ENCODE measurements around the gene SIN3A.
"Not testable (repeated sequence)": the region's sequence is repeated elsewhere in the genome, so short reads cannot be mapped to it uniquely, and the experiment has no call there.

Gene SIN3A

DNA sequence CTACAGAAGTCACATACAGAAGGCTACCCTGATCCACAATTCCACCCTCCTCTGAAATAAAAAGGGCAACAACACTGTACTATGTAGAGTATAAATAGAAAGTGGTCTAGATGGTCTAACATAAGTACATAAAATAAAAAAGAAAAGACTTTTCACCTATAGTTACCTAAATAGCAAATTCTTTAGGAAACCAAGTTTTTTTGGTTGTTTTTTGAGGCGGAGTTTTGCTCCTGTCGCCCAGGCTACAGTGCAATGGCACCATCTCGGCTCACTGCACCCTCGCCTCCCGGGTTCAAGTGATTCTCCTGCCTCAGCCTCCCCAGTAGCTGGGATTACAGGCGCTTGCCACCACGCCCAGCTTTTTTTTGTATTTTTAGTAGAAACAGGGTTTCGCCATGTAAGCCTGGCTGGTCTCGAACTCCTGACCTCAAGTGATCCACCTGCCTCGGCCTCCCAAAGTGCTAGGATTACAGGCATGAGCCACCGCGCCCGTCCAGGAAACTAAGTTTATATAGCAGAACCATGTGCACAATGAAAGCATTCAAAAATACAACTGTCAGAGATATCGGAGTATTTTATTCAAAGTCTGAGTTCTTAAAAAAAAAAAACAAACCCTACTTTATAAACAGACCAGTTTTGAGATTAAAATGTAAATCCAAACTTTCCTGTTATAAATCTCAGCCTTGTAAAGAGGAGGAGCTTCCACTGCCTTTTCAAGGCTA is 1.7 kb downstream of the SIN3A start:
- no peak for DNase-seq

DNA sequence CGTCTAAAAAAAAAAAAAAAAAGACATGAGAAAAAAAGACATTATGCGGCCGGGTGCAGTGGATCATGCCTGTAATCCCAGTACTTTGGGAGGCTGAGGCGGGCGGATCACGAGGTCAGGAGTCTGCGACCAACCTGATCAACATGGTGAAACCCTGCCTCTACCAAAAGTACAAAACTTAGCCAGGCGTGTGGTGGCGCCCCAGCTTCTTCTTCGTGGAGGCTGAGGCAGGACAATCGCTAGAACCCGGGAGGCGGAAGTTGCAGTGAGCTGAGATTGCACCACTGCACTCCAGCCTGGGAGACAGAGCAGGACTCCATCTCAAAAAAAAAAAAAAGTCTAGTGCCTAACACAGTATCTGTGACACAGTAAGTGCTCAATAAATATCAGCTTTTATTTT is 3.3 kb downstream of the SIN3A start:
- not testable (repeated sequence) for DNase-seq

DNA sequence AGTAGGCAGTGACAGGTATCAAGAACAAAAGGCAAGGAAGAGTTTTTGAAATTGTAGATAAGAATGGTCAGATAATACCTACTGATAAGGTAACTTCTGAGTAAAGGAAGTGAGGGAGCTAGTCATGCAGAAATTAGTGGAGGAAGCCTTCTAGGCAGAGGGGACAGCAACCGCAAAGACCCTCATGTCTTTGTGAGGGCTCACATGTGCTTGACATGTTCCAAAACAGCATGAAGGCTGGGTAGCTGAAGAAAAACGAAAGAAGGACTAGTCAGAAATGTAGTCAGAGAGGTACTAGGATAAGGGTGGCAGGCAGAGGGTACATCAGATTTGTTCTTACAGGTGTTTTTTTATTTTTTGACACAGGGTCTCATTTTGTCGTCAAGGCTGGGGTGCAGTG is 5.3 kb downstream of the SIN3A start:
- DNase-seq: no peak

DNA sequence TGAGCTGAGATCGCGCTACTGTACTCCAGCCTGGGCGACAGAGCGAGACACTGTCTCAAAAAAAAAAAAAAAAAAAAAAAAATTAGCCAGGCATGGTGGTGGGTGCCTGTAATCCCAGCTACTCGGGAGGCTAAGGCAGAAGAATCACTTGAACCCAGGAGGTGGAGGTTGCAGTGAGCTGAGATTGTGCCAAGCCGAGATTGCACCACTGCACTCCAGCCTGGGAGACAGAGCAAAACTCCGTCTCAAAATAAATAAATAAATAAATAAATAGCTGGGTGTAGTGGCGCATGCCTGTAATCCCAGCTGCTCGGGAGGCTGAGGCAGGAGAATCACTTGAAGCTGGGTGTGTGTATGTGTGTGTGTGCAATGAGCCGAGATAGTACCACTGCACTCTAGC is 6.2 kb downstream of the SIN3A start:
- not testable (repeated sequence) for DNase-seq

DNA sequence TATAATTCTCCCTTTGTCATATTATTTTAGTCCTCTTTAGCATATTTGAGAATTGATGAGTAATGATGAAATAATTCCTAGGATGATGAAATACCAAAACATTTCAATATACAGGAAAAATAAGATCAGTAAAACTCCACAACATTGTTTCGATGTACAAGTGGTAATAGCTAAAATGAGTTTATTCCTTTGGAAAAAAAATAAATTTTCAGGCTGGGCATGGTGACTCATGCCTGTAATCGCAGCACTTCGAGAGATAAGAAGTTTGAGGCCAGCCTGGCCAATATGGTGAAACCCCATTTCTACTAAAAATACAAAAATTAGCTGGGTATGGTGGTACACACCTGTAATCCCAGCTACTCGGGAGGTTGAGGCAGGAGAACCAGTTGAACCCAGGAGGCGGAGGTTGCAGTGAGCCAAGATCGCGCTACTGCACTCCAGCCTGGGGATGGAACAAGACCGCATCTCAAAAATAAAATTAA is 7.5 kb downstream of the SIN3A start:
- not testable (repeated sequence) for DNase-seq

DNA sequence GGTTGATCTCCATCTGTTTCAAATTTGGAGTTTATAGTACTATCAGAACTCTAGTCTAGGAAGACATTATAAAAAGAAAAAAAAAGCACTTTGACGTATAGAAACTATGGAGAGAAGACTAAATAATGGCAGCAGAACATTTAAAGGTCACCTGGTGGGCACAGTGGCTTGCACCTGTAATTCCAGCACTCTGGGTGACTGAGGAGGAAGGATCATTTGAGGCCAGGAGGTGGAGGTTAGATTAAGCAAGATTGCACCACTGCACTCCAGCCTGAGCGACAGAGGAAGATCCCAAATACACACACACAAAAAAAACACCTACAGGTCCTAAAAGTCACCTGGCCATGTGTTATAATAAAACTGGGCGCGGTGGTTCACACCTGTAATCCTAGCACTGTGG is 13.8 kb downstream of the SIN3A start:
- no peak for DNase-seq

DNA sequence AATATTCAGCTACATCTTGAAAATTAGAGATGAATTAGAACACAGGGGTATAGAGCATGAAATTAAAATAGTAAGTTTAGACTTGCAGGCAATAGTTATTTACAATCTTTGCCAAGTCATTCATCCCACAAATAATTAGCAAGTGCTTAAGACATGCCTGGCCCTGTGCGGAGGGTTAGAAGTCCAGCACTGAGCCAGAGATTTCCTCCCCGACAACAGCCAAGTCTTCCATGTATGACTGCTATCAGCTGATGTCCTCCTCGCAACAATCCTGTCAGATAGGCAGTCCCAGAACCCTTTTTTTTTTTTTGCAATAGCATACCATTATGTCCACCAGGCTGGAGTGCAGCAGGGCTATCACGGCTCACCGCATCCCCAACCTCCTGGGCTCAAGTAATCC is 14.6 kb downstream of the SIN3A start:
- no peak for DNase-seq

DNA sequence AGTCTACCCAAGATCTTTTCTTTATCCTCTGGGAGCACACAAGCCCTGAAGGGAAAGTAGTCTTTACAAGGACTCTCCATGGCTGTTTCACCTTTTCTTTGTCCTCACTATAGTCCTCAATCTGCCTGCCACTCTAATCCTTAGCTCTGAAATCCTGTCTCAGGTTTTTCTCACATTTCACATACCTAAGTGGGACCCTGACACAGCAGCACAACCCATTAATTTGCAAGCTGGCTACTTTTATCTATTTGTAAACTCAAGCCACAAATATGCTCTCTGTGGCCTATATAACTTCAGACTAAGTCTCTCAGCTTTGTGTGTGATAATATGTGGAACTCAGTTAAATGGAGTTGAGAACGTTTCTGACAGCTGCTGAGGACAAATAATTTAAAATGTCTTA is 19.8 kb downstream of the SIN3A start:
- no peak for DNase-seq

DNA sequence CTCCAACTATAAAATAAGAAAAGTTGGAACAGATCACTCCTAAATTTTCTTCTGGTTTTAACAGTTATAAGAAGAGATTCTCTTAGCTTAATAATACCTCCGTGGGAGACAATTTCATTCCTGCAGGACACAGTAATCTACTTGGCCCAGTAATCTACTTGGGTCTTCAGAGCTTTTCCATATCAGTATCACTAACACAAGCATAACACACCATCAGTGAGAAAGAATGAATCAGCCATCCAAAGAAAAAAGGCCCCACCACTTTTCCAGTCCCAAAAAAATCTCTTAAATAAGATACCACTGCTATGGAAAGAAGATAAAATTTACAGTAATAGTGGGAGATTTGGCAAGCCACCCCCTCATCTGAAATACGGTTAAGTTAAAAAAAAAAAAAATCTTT is 20.2 kb downstream of the SIN3A start:
- DNase-seq: no peak

DNA sequence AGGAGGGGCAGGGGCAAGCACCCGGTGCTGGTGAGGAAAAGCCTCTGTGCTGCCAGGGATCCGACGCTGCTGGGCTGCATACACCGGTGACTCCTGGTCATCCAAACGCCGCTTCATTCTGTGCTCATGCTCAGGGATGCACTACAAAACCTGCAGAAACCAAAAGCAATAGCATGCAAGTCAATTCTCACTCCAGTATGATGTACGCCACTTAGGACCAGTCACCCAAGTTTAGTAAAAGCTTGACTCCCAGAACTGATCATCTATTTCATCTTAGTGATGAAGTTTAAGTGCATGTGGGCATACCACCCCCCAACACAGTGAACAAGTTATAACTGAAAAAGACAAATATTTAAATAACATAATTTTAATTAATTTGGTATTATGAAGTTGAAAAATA is 21.2 kb downstream of the SIN3A start:
- no peak for DNase-seq

DNA sequence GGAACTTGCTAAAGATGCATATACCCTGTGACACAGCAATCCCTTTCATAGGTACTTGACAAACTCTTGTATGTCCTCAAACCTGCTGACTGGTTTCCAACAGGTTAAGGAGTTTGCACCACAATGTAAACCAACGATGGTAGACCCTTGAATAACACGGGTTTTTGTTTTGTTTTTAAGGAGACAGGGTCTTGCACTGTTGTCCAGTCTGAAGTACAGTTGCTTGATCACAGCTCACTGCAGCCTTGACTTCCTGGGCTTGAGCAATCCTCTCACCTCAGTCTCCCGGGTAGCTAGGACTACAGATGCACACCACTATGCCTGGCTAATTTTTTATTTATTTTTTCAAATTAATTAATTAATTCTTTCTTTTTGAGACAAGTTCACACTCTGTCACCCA is 23.3 kb downstream of the SIN3A start:
- no peak for DNase-seq

DNA sequence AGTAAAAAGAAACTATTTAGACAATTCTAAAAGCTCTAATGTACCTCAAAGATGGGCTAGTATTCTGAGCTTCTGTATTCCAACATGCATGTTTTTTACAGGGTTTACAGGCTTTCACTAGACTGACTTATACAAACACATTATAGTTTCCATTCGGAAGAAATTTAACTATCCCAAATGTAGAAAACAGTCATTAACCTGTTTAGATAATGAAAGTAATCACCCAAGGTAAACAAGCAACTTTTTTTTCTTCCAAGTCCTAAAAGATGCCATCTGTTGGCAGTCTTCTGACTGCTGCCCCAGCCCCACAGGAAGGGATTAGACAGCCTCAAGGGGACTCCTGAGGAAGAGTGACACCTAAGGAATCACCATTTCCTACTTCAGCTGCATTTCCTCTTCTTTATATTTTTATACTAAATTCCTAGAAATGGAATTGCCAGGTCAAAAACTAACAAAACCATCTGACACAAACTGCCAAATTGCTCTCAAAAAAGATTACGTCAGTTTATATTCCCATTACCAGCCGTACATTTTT is 25.5 kb downstream of the SIN3A start:
- DNase-seq: no peak

DNA sequence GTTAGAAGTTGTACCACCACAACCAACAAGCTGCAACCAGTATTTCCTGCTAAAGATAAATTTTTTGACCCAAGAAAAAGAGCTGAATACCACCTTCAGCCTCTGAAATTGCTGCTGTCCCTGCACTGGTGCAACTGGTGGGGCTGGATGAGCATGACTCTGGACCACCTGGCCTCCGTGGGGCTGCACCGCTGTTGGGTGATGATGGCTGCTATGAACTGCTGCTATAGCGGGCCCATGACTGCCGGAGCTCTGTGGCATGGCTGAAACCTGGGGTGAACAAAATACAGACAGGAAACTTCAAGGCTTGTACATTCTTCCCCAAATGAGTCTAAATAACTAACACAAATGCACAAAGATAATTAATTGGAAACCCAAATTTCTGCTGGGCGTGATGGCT is 28.9 kb downstream of the SIN3A start:
- no peak for DNase-seq

DNA sequence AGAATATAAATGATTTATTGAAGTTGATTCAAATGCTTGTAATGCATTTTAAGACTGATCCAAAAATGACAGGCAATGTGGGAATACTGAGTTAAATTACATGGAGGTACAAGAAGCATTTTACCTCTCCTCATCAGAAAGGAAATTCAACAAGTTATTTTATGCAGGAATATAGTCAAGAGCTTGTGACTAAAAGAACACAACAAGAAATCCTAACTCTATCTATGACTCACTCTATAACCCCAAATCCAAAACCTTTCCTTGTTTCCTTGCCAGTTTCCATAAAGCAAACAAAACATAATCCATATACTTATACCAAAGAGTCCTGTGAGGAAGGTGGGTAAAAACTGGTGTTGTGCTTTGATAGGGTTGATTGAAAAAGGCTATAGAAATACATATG is 30.8 kb downstream of the SIN3A start:
- no peak for DNase-seq

DNA sequence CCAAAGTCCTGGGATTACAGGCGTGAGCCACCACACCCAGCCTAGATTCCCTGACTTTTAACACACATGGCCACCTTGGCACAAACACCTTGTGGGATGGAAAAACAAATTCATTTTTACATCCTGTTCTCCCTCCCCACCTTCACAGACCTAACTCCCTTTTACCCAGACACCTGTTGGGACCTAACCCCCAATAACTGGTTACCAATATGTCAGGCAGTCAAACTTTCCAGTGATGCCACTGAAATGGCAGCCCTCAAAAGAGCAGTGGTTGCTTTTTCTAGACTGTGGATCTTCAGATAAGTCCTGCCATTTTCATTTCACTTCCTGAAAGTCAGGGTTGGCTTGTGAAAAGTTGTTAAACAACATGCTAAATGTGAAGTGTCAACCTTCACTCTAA is 34.9 kb downstream of the SIN3A start:
- DNase-seq: no peak

DNA sequence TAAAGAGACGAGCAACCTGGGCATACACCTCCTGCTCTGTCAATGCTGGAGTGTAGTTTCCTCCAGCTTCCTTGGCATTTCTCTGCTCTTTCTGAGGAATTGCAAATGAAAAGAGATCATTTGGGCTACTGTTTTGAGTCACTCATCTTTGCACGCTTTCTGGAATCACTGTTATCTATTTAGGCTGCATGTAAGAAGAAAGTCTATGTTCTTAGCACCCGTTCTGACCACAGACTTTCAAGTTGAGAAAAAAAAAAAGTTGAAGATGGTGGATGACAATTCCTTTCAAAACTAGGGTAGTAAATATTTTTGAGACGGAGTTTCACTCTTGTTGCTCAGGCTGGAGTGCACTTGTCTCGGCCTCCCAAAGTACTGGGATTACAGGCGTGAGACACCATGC is 41.3 kb downstream of the SIN3A start:
- no peak for DNase-seq

DNA sequence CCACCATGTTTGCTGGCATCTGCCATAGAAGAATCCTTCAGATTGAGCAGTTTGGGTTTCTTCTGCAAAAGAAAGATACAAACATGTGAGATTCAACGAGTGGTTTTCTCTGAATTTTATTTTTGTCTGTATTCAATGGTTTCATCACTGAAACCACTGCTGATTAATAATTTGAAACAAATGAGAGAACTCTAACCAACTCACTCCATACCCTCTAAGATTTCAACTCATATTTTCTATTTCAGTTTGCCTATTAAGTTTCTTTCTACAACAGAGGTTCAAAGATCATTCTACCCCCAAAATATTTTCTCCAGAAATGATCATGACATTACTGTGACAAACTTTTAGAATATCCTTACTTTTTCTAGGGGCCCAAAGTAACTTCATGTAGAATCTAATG is 44.4 kb downstream of the SIN3A start:
- no peak for DNase-seq

DNA sequence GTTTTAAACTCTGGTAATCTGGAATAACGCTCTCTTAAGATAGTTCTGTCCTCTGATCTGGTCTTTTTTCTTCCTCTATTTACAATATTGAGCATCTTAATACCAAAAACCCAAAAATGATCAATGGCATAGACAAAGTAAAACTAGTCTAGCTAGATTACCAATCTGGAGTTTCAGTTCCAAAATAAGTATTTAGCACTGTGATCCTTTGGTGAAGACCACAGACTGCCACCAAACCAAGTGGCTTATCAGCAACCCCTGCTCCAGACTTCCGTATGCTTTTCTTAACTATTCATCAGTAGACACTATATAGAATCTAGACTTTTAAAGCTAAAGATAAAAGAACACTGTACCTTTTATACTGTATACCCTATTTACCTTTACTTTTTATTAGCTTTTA is 47.6 kb downstream of the SIN3A start:
- DNase-seq: no peak

DNA sequence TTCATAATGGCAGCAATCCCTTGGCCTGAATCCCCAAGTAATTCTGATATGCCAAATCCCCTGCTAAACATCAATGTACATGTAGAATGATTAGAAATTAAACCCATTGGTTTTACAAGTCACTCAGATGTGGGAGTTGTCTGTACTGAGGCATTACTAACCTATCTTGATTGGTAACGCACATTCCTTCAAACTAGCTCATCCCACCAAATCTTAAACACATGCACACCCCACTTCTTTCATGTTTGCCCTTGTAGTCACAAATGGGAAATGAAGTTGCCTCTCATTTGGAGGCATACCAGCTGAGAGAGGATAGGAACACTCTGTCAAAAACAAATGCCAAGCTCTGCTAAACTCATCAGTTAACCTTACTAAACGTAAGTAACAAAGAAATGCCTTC is 54.0 kb downstream of the SIN3A start:
- no peak for DNase-seq

DNA sequence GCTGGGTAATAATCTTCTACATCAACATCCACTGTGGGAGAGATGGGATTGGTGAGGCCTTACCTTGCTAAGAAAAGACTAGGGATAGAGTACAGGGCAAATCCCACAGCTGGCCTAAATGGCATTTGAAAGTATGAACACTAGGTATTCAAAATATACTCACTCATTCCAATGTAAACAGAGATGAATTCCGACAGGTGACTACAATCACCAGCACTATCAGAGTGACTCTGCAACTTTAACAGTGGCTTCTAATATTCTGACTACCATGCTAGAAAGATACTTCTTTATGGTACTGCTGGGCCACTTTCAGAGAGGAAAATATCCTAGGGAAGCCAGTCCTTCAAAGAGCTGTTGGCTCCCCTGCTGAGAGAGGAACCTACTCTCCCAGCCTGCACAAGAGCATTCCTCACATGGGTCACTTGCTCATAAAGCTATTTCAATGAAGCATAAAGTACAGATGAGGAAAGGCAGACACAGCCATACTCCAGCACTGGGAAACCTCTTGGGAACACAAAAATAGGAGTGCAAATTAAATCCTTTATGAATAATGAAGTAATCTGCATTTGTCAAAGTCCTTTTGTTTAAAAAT is 61.6 kb downstream of the SIN3A start:
- no peak for DNase-seq

DNA sequence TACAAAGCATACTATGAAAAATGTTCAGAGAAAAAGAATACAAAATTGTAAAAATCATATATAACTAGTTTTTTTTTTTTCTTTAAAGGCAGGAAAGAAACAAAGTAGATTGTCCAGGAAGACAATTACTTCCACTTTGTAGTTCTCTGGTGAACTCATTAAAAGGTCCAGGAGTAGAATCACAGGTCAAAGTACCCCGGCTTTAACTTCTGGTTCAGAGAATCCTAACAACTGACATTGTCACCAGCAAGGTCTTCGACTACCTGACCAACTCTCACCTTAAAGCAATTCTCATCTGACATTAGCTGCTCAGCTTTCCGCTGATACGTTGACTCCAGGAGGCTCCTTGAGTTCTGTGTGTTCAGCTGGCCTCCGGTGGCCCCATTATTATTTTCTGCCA is 67.5 kb downstream of the SIN3A start:
- DNase-seq: not testable (repeated sequence)

DNA sequence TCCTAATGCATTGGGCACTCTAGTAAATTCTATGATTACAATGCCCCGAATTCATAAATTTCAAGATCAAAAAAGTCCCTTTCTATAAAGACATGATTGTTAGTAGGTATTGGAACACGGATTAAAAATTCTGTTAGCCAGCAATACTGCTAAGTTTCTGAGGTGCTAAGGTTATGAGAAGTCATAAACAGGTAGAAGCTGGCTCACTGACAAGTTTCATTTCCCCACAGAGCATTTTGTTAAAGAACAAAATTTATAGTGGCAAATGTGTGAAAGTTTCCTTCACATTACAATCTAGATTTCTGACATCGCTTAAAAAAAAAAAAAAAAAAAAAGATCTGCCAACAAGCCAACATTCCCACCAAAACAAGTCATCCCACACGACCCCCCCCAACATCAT is 70.7 kb downstream of the SIN3A start:
- no peak for DNase-seq

DNA sequence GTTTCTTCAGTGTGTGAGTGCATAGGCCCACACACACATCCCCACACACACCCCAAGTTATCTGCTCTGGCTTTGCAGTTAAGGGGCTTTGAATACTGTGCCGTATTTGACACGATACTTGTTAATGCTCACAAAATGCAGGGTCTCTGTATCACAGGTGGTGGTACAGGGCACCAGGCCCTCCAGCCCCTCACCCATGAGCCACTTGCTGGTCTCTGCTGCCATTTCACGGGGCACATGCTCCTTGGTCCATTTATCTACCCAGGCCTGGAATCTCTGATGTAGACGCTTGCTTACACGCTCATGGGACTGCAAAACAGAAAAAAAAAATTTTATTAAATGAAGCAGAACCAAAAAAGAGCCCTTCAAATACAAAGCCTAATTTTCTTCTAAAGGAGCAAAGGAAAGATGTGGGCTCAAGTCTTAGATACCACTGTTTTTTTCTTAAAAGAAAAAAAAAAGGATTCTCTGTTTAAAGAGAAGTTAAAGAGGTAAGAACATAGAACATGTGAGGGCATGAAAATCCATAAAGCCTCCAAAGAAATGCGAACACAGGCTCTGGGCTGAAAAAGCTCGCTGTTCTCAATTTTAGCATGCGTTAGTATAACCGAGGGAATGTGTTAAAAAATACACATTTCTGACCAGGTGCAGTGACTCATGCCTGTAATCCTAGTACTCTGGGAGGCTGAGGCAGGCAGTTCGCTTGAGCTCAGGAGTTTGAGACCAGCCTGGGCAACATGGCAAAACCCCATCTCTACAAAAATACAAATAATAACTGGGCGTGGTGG is 79.4 kb downstream of the SIN3A start:
- no peak for DNase-seq

DNA sequence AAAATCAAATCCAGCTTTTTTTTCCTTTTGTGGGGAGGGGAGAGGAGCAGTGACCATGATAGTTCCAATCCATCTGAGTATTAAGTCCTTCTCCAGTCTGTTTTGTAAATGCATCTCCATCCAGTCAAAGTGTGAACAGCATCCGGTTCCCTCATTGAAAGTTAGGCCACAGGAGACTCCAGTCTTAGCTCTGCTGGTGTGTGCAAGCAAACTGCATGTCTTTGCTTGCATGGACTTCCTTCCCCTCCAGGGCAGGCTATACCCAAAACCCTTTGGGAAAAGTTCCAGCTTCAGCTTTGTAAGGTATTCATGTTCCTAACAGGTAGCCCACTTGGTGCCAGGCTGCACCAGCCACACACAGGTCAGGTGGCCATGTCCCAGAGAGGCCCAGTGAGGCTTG is 80.0 kb downstream of the SIN3A start:
- no peak for DNase-seq

Data from GDM1 (cell line).